ENCODE data around the gene LAMB4. TPM values are rescaled to one million over a fixed set of nuclear protein-coding genes. Genes with fewer than 3 reads are reported as not detected.

Gene LAMB4
- total and polyA plus RNA-seq, 2 of the 4 experiments (the other 2 are of a cell fraction): 0.12 to 0.18 TPM

DNA sequence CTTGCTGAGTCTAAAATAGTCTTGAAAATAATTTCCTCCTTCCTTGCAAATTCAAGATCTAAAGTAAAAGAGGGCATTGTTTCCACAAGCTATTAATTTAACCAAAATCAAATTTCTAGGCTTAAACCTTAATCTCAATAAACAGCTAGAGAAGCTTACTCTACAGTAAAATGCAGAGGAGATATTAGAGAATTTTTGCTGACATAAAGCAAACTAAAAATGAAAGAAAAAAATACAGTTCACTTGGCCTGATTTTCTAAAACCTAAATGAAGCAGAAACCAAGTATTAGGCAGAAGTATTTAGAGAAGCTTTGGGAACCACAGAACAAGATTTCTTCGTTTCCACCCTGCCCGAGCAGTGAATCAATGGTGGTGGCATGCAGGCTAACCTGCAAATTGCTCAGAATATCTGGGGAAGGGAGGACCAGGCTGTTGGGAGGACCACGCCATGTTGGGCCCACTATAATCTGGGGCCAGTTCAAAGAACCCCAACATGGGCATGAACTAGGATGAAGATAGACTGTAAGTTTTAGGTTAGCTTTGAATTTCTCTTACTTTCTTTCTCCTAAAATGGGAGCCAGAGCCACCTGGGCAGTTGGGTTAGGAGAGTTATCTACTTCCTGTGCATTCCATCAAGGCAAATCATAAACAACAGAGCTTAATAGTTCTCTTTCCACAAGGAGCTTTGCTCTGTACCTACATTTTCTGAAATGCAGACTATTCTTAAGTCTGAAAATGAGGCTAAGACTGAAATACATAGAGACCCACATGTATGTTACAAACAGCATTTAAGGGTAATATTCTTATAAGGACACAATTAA, 131.3 kb downstream of the LAMB4 start:
- no peak for ATAC-seq (ENCODE audit: low read depth)
- intact Hi-C loops (cut with micrococcal nuclease): loop anchor here (2.0 kb wide), 1 partner anchor 80 kb away; no protein-coding TSS in a partner anchor

More for the DNA sequence above, 131.3 kb downstream of the LAMB4 start:
- no peak overlapping the region for H2BK5ac ChIP-seq (ENCODE audit: low read depth, low read length, poor library complexity, severe bottlenecking)
- POLR2A ChIA-PET (ENCODE audit: unreplicated experiment): interaction anchor here (0.6 to 1.0 kb wide), 3 partner anchors 18 to 471 kb away, joined by 4 to 8 read pairs (median 4); no protein-coding TSS in a partner anchor
- H2AK9ac ChIP-seq (replicated peaks; ENCODE audit: low read depth, low read length, poor library complexity): no peak overlapping the region
- peaks cover 9% of the 10 kb centered on the region for H3K9me1 ChIP-seq (ENCODE audit: insufficient read depth, low read length)
- H4K8ac ChIP-seq (ENCODE audit: low read depth in 2 of 2, low read length in 2 of 2): peak overlapping the region in 1 of 2 experiments; percentile 52; a peak in 2 of 4 replicates
- no peaks in the 10 kb centered on the region for H3K9me3 ChIP-seq (ENCODE audit: control insufficient read depth, insufficient read depth, low read length)
- peak overlapping the region; percentile 66; the same call in 1 of the 2 replicates for H3K4ac ChIP-seq (ENCODE audit: low read depth, low read length)
- in situ Hi-C loops (cut with MboI; ENCODE audit: low sequenced_read_pairs) (no loop called here), dilution Hi-C loops (cut with HindIII; ENCODE audit: low sequenced_read_pairs, unreplicated experiment) (no loop called here)
- peak overlapping the region; percentile 45; the same call in 1 of the 2 replicates for H2BK120ac ChIP-seq (ENCODE audit: low read depth, low read length)
- H3K56ac ChIP-seq (ENCODE audit: extremely low read depth, insufficient read depth, low read length): peak overlapping the region; percentile 41; the same call in 1 of the 2 replicates
- H3K4me3 ChIP-seq (ENCODE audit: insufficient read depth, low read depth, low read length): no peak overlapping the region
- TF ChIP-seq RFX5 (IDR thresholded peaks at IDR 0.05; ENCODE audit: low read depth, low read length) (no peak), MAFK (IDR thresholded peaks at IDR 0.05; ENCODE audit: low read depth, low read length) (peak; percentile 45; the same call in 1 of the 2 replicates), POLR2A (IDR thresholded peaks at IDR 0.05; ENCODE audit: low read depth, low read length) (no peak)
- H3K14ac ChIP-seq (replicated peaks; ENCODE audit: low read depth, low read length): peak overlapping the region; percentile 70; the same call in 1 of the 2 replicates
- peak overlapping the region; percentile 8; the same call in 1 of the 2 replicates for H4K91ac ChIP-seq (ENCODE audit: insufficient read depth, low read depth, low read length)
- WGBS, 2 experiments (ENCODE audit: extremely low coverage in 2 of 2, insufficient read length in 1 of 2): 100% methylated on average over 1 of the region's 3 CpGs; no CpG with 5 or more reads in 1 of the 2 experiments
- no peak overlapping the region for H2AFZ ChIP-seq (replicated peaks; ENCODE audit: low read length, poor library complexity)
- peak overlapping the region; percentile 33; the same call in 1 of the 2 replicates for H3K27ac ChIP-seq (ENCODE audit: insufficient read depth, low read length)
- H3K4me1 ChIP-seq (ENCODE audit: control insufficient read depth, insufficient read depth, low read length): peaks cover 24% of the 10 kb centered on the region
- H3K79me1 ChIP-seq (ENCODE audit: low read depth in 1 of 2, low read length in 2 of 2): peaks cover 20 to 49% of the 10 kb centered on the region in 2 experiments
- H3K27me3 ChIP-seq (ENCODE audit: control insufficient read depth, insufficient read depth, low read length): no peaks in the 10 kb centered on the region
- 0 out of 2 replicates have a peak overlapping the region, but pooled peaks have one; percentile 44 for H3K9ac ChIP-seq (ENCODE audit: low read depth, low read length)
- H2BK20ac ChIP-seq (ENCODE audit: low read depth, low read length): 0 out of 2 replicates have a peak overlapping the region, but pooled peaks have one; percentile 55
- H3K18ac ChIP-seq (ENCODE audit: low read depth, low read length): no peak overlapping the region
- no peak for DNase-seq
- no peak overlapping the region for H2BK15ac ChIP-seq (ENCODE audit: low read depth, low read length)
- peak overlapping the region; percentile 37; the same call in 1 of the 2 replicates for H3K4me2 ChIP-seq (ENCODE audit: low read depth, low read length)
- H4K20me1 ChIP-seq (ENCODE audit: insufficient read depth, low read length): peaks cover 24% of the 10 kb centered on the region
- H3K36me3 ChIP-seq (ENCODE audit: control insufficient read depth, insufficient read depth, low read length): peaks cover 35% of the 10 kb centered on the region
- BruUV-seq (replicated peaks): no TSS peak
- CTCF ChIA-PET: interaction anchor here (0.9 to 1.2 kb wide), 2 partner anchors 56 to 148 kb away, joined by 3 to 4 read pairs; no protein-coding TSS in a partner anchor
- peak overlapping the region; percentile 47; the same call in 1 of the 2 replicates for H2AK5ac ChIP-seq (ENCODE audit: low read depth, low read length)
- 0 out of 2 replicates have a peak overlapping the region, but pooled peaks have one; percentile 33 for H3K23ac ChIP-seq (ENCODE audit: low read depth, low read length)
- H4K5ac ChIP-seq (ENCODE audit: low read depth, low read length): no peak overlapping the region
